Brain microvascular endothelial cell (primary cell): Measurements from ENCODE around the gene RELL2.

ENCODE experiments used
- DNase-seq: peaks from one replicate; pipeline ENCODE4 v3.0.0-alpha.2; 2020
- H3K27ac ChIP-seq: fragments of 250-450 bp; sonication (Bioruptor Pico); 2 replicates; pipeline ENCODE4 v1.5.1; 2020; ENCODE audit warnings: mild to moderate bottlenecking, moderate library complexity
- H3K27me3 ChIP-seq: fragments of 250-450 bp; sonication (Bioruptor Pico); replicated peaks from 2 replicates; pipeline ENCODE4 v1.5.1; 2020; ENCODE audit warnings: mild to moderate bottlenecking
- H3K36me3 ChIP-seq: fragments of 250-450 bp; sonication (Bioruptor Pico); replicated peaks from 2 replicates; pipeline ENCODE4 v1.5.1; 2020; ENCODE audit warnings: mild to moderate bottlenecking
- H3K4me3 ChIP-seq: 2 replicates; pipeline ENCODE4 v1.5.1; 2011; ENCODE audit warnings: low read depth, mild to moderate bottlenecking, control low read depth, low read length, moderate library complexity
- in situ Hi-C: cut with HindIII; loops from 2 replicates; pipeline ENCODE4 v1.10.0; 2017; ENCODE audit warnings: low sequenced_read_pairs, low pct_ligation_motif_present
- TF ChIP-seq, protein P1 (sequence below): IDR thresholded peaks from 2 replicates; pipeline ENCODE4 v1.5.1; 2011; ENCODE audit warnings: low read depth, mild to moderate bottlenecking, moderate library complexity, low read length, control low read depth, inconsistent platforms; ENCODE audit errors: missing control alignments

RELL2 gene

DNA sequence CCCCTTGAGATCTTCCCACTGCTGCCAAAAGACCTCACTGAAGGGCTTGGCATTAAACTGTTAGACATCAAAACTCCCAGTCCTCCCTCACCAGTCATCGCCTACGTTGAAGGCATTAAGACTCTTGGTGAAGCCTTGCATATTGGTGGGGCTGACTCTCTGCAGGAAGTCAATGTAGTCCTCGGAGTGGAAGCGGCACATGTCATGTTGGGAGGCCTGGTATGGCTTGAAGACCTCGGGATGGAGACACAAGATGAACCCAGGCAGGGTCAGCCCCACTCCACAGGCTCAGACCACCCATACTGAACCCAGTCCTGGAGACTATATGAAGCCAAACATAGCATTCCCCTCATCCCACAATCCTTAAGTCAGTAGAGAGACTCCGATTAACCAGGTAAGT is 2.1 kb upstream of the RELL2 start:
- H3K36me3 ChIP-seq = peaks cover 13% of the 10 kb centered on the region
- no peak overlapping the region for H3K4me3 ChIP-seq
- in situ Hi-C loops = no loop called here
- H3K27me3 ChIP-seq = no peaks in the 10 kb centered on the region
- TF ChIP-seq, protein P1, sequence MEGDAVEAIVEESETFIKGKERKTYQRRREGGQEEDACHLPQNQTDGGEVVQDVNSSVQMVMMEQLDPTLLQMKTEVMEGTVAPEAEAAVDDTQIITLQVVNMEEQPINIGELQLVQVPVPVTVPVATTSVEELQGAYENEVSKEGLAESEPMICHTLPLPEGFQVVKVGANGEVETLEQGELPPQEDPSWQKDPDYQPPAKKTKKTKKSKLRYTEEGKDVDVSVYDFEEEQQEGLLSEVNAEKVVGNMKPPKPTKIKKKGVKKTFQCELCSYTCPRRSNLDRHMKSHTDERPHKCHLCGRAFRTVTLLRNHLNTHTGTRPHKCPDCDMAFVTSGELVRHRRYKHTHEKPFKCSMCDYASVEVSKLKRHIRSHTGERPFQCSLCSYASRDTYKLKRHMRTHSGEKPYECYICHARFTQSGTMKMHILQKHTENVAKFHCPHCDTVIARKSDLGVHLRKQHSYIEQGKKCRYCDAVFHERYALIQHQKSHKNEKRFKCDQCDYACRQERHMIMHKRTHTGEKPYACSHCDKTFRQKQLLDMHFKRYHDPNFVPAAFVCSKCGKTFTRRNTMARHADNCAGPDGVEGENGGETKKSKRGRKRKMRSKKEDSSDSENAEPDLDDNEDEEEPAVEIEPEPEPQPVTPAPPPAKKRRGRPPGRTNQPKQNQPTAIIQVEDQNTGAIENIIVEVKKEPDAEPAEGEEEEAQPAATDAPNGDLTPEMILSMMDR = no peak
- DNase-seq = no peak
- H3K27ac ChIP-seq = no peak overlapping the region

DNA sequence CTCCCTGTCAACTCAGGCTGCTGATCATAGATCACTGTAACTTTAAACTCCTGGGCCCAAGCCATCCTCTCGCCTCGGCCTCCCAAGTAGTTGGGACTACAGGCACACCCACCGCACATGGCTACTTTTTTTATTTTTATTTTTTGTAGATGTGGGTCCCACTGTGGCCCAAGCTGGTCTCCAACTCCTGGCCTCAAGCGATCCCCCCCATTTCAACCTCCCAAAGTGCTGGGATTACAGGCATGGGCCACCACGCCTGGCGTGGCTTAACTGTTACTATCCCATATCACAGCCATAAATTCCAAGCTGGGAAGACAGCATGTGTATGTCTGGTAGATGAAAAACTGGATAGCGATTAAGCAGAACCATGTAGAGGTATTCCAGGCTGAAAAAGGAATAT is 1.2 kb upstream of the RELL2 start:
- TF ChIP-seq, protein P1 = no peak
- no peak for DNase-seq
- Histone ChIP-seq H3K36me3 (peaks cover 5% of the 10 kb centered on the region), H3K27ac (no peak overlapping the region), H3K4me3 (peak overlapping the region; percentile 98), H3K27me3 (no peaks in the 10 kb centered on the region)
- in situ Hi-C loops = no loop called here

DNA sequence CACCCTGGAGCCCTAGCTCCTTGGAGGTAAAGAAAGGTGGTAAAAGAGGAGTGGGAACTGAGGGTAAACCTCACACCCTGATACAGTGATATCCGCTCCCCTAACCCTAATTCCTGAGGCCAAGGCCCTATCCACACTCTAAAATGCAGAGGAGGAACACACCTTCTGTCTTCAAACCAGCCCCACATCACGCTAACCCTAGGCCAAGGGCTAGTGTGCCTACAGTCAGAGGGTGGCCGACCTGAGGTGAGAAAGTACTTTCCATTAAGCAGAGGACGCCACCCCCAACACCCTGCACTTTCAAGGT is 738 bp upstream of the RELL2 start:
- TF ChIP-seq, protein P1 = no peak
- DNase-seq = no peak
- in situ Hi-C loops = no loop called here
- peaks cover 5% of the 10 kb centered on the region for H3K36me3 ChIP-seq
- H3K27ac ChIP-seq = peak overlapping the region; percentile 70
- no peaks in the 10 kb centered on the region for H3K27me3 ChIP-seq
- H3K4me3 ChIP-seq = peak overlapping the region; percentile 98

DNA sequence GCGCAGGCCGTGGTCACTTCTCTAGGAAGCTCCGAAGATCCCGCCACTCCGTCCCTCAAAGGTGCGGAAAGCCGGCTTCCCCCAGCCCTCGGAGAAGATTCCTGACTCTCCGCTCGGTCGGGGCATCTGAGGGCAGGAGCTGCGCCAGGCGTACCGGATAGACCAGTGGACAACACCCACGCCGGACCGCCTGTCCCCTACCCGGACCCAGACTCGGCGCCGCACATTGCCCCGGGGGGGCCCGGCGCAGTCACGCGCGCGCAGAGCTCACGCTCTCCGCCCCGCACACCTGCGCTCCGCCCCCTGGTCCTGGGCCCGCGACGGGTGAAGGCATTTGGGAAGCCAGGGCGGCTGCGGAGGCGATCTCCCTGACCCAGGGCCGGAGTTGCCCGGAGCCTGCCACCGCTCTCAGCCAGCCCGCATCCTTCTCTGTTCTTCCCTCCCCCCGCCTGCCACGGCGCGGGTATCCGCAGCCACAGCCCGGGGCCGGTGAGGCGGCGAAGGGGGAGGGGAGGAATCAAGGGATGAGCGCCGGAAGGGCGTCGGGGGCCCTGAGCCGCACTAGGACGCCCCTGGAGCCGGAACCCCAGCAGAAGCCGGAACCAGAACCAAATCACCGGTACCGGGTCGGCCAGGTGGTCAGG is 448 bp downstream of the RELL2 start:
- in situ Hi-C loops = no loop called here
- TF ChIP-seq, protein P1 = no peak
- Histone ChIP-seq H3K36me3 (peaks cover 9% of the 10 kb centered on the region), H3K4me3 (peak overlapping the region; percentile 98), H3K27me3 (no peaks in the 10 kb centered on the region), H3K27ac (no peak overlapping the region)
- no peak for DNase-seq

DNA sequence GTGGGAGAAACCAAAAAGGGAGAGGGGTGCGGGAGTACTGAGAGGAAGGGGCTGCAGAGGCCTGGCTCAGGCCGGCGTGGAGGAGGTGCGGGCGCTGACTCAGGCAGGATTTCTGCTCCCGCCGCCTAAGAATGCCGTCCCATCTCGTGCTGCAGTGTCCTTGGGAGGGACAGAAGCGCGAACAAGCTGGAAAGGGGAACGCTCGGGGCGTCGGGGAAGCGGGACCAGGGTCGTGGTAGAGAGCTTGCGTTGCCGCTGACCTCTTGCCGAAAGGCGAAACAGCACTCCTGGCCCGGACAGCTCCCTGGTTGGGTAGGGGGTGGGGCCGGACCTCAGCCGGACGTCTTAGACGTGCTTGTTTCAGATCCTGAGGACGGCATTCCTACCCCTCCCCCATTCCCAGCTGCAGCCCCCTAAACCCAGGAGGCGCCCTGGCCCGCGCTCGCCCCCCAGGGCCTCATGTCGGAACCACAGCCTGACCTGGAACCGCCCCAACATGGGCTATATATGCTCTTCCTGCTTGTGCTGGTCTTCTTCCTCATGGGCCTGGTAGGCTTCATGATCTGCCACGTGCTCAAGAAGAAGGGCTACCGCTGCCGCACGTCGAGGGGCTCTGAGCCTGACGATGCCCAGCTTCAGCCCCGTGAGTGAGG is 1.1 kb downstream of the RELL2 start:
- TF ChIP-seq, protein P1 = peak; percentile 55
- in situ Hi-C loops = no loop called here
- no peaks in the 10 kb centered on the region for H3K27me3 ChIP-seq
- peak; percentile 46 for DNase-seq
- peaks cover 6% of the 10 kb centered on the region for H3K36me3 ChIP-seq
- peak overlapping the region; percentile 98 for H3K4me3 ChIP-seq
- no peak overlapping the region for H3K27ac ChIP-seq

DNA sequence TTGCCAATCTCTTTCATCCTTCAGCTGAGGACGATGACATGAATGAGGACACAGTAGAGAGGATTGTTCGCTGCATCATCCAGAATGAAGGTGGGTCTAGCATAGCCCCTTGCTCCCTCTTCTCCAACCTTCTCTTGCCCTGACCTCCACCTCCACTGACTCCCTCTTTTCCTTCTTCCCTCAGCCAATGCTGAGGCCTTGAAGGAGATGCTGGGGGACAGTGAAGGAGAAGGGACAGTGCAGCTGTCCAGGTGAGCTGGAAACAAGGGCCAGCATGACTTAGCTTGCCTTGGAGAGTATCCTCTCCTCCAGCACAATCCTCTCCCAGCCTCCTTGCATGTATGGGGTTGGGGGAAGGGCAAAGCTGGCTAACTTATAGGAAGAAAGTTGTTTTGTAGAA is 2.0 kb downstream of the RELL2 start:
- no peak overlapping the region for H3K27ac ChIP-seq
- TF ChIP-seq, protein P1 = no peak
- no peak for DNase-seq
- in situ Hi-C loops = no loop called here
- H3K4me3 ChIP-seq = no peak overlapping the region
- H3K27me3 ChIP-seq = no peaks in the 10 kb centered on the region
- peaks cover 8% of the 10 kb centered on the region for H3K36me3 ChIP-seq
